H9 (cell line): ENCODE results near the gene IQCK. TPM values are rescaled to one million over a fixed set of nuclear protein-coding genes. Genes with fewer than 3 reads are reported as not detected.

Source experiments
- DNase-seq: peaks from one replicate; pipeline ENCODE4 v3.0.0-alpha.2; 2017
- H2AFZ ChIP-seq: one replicate; pipeline ENCODE4 v1.6.1; 2013; ENCODE audit warnings: mild to moderate bottlenecking, low read length, control low read depth, moderate library complexity
- H2AK5ac ChIP-seq: 2 replicates; pipeline ENCODE4 v1.6.1; 2013; ENCODE audit warnings: low read length, control low read depth, mixed read lengths; ENCODE audit not compliant: insufficient read length
- H2BK120ac ChIP-seq: one replicate; pipeline ENCODE4 v1.6.1; 2013; ENCODE audit warnings: low read depth, mild to moderate bottlenecking, low read length, control low read depth, inconsistent platforms; ENCODE audit not compliant: poor library complexity, severe bottlenecking
- H2BK12ac ChIP-seq: 2 replicates; pipeline ENCODE4 v1.6.1; 2013; ENCODE audit warnings: low read length, control low read depth, mixed read lengths, low read depth; ENCODE audit not compliant: insufficient read length
- H2BK15ac ChIP-seq: 2 replicates; pipeline ENCODE4 v1.6.1; 2013; ENCODE audit warnings: low read depth, low read length, control low read depth
- H2BK20ac ChIP-seq: one replicate; pipeline ENCODE4 v1.6.1; 2013; ENCODE audit warnings: low read depth, mild to moderate bottlenecking, low read length, control low read depth, inconsistent platforms; ENCODE audit not compliant: poor library complexity, severe bottlenecking
- H2BK5ac ChIP-seq: 2 replicates; pipeline ENCODE4 v1.6.1; 2013; ENCODE audit warnings: low read length, control low read depth, mixed read lengths; ENCODE audit not compliant: insufficient read length
- H3K14ac ChIP-seq: 2 replicates; pipeline ENCODE4 v1.6.1; 2013; ENCODE audit warnings: low read length, control low read depth; ENCODE audit not compliant: insufficient read depth
- H3K18ac ChIP-seq: 2 replicates; pipeline ENCODE4 v1.6.1; 2013; ENCODE audit warnings: low read depth, mild to moderate bottlenecking, mixed read lengths, low read length, control low read depth; ENCODE audit not compliant: insufficient read length
- H3K23ac ChIP-seq: 2 replicates; pipeline ENCODE4 v1.6.1; 2013; ENCODE audit warnings: low read length, control low read depth, mixed read lengths, low read depth; ENCODE audit not compliant: insufficient read length
- H3K23me2 ChIP-seq: 2 replicates; pipeline ENCODE4 v1.6.1; 2013; ENCODE audit warnings: low read depth, mild to moderate bottlenecking, mixed read lengths, low read length, control low read depth; ENCODE audit not compliant: insufficient read length, poor library complexity, severe bottlenecking
- H3K27ac ChIP-seq: 2 replicates; pipeline ENCODE4 v1.5.1; 2013; ENCODE audit warnings: low read length, control low read depth, mixed read lengths, low read depth; ENCODE audit not compliant: insufficient read length
- H3K27me3 ChIP-seq: 2 replicates; pipeline ENCODE4 v1.6.1; 2013; ENCODE audit warnings: low read length, control low read depth, inconsistent platforms; ENCODE audit not compliant: insufficient read depth
- H3K4ac ChIP-seq: 2 replicates; pipeline ENCODE4 v1.6.1; 2013; ENCODE audit warnings: low read depth, mild to moderate bottlenecking, control low read depth, inconsistent platforms, low read length, moderate library complexity
- H3K4me1 ChIP-seq: 2 replicates; pipeline ENCODE4 v1.6.1; 2013; ENCODE audit warnings: low read length, control low read depth, inconsistent platforms; ENCODE audit not compliant: insufficient read depth
- H3K4me2 ChIP-seq: 2 replicates; pipeline ENCODE4 v1.6.1; 2013; ENCODE audit warnings: low read length, control low read depth, mixed read lengths; ENCODE audit not compliant: insufficient read length, insufficient read depth
- H3K56ac ChIP-seq: 2 replicates; pipeline ENCODE4 v1.6.1; 2013; ENCODE audit warnings: low read depth, mild to moderate bottlenecking, mixed read lengths, low read length, control low read depth; ENCODE audit not compliant: insufficient read length
- H3K79me1 ChIP-seq: 2 replicates; pipeline ENCODE4 v1.6.1; 2013; ENCODE audit warnings: low read depth, mild to moderate bottlenecking, moderate library complexity, low read length, control low read depth, inconsistent platforms; ENCODE audit not compliant: insufficient read depth, poor library complexity, severe bottlenecking
- H3K79me2 ChIP-seq: 2 replicates; pipeline ENCODE4 v1.6.1; 2013; ENCODE audit warnings: low read length, control low read depth, inconsistent platforms; ENCODE audit not compliant: insufficient read depth
- H3K9ac ChIP-seq: 2 replicates; pipeline ENCODE4 v1.6.1; 2013; ENCODE audit warnings: low read length, control low read depth, mixed read lengths; ENCODE audit not compliant: insufficient read length; ENCODE audit errors: extremely low read depth
- H3K9me3 ChIP-seq: one replicate; pipeline ENCODE4 v1.6.1; 2013; ENCODE audit warnings: low read depth, low read length, inconsistent platforms; ENCODE audit not compliant: control insufficient read depth
- H3T11ph ChIP-seq: one replicate; pipeline ENCODE4 v1.6.1; 2013; ENCODE audit warnings: mild to moderate bottlenecking, low read length, control low read depth, inconsistent platforms
- H4K20me1 ChIP-seq: one replicate; pipeline ENCODE4 v1.6.1; 2013; ENCODE audit not compliant: control insufficient read depth, insufficient read length, insufficient read depth
- H4K5ac ChIP-seq: 2 replicates; pipeline ENCODE4 v1.6.1; 2013; ENCODE audit warnings: low read depth, mild to moderate bottlenecking, mixed read lengths, low read length, control low read depth; ENCODE audit not compliant: insufficient read length
- H4K8ac ChIP-seq: replicated peaks from 2 replicates; pipeline ENCODE4 v1.6.1; 2013; ENCODE audit warnings: low read length, control low read depth, mixed read lengths, low read depth; ENCODE audit not compliant: insufficient read length
- H4K91ac ChIP-seq: 2 replicates; pipeline ENCODE4 v1.6.1; 2013; ENCODE audit warnings: low read depth, mild to moderate bottlenecking, moderate library complexity, mixed read lengths, low read length, control low read depth; ENCODE audit not compliant: insufficient read length
- H3K27ac Mint-ChIP-seq, 3 experiments: 2 replicates in 2 of 3; 3 replicates in 1 of 3; pipeline ENCODE4 v1.8.0; 2020 to 2021; ENCODE audit warnings: mixed read lengths in 3 of 3, mild to moderate bottlenecking in 1 of 3, moderate library complexity in 1 of 3
- H3K27me3 Mint-ChIP-seq: 2 replicates; pipeline ENCODE4 v1.8.0; 2021; ENCODE audit warnings: low read depth, mild to moderate bottlenecking, moderate library complexity, mixed read lengths
- H3K36me3 Mint-ChIP-seq, 3 experiments: 2 replicates in 2 of 3; 3 replicates in 1 of 3; pipeline ENCODE4 v1.8.0; 2020 to 2021; ENCODE audit warnings: low read depth in 3 of 3, mixed read lengths in 3 of 3; ENCODE audit not compliant: insufficient read depth in 1 of 3
- H3K4me1 Mint-ChIP-seq, 2 experiments: 2 replicates each; pipeline ENCODE4 v1.8.0; 2020; ENCODE audit warnings: mixed read lengths in 2 of 2
- H3K4me3 Mint-ChIP-seq, 2 experiments: 2 replicates in 1 of 2; 3 replicates in 1 of 2; pipeline ENCODE4 v1.8.0; 2020 to 2021; ENCODE audit warnings: mild to moderate bottlenecking in 2 of 2, mixed read lengths in 2 of 2, moderate library complexity in 1 of 2
- H3K9me3 Mint-ChIP-seq, 2 experiments: 2 replicates in 1 of 2; 3 replicates in 1 of 2; pipeline ENCODE4 v1.8.0; 2020; ENCODE audit warnings: mild to moderate bottlenecking in 2 of 2, mixed read lengths in 2 of 2, moderate library complexity in 1 of 2
- CTCF ChIP-seq: fragments of 200-600 bp; sonication (generic); conservative IDR thresholded peaks from 3 replicates; pipeline ENCODE4 v1.8.0; 2021; ENCODE audit warnings: antibody characterized with exemption, mild to moderate bottlenecking
- WGBS: extraction: QIAGEN DNeasy Blood & Tissue Kit; methylation state at CpG from one replicate; pipeline ENCODE4 v1.1.7; 2013; ENCODE audit warnings: missing lambda C conversion rate, low lambda C conversion rate, mixed read lengths; ENCODE audit not compliant: insufficient read length; ENCODE audit errors: extremely low coverage; 5-methylcytosine and 5-hydroxymethylcytosine counted together
- total RNA-seq: library from RNA; stranded (reverse); gene quantifications from 2 replicates; pipeline ENCODE4 v1.2.1, GENCODE V29; 2021

The IQCK gene
- total RNA-seq, 1 experiment from 2014 or later: 9.0 TPM

- Histone ChIP-seq H4K8ac (no peak overlapping the region), H4K91ac (no peak overlapping the region), H3K23me2 (no peaks in the 10 kb centered on the region), H2BK12ac (no peak overlapping the region), H3K18ac (no peak overlapping the region), H3K27ac (no peak overlapping the region), H2BK20ac (no peak overlapping the region), H3K4me1 (peaks cover 31% of the 10 kb centered on the region), H3T11ph (no peak overlapping the region), H2BK15ac (no peak overlapping the region), H3K79me2 (no peaks in the 10 kb centered on the region), H3K23ac (no peak overlapping the region), H3K9me3 (no peaks in the 10 kb centered on the region), H2BK5ac (no peak overlapping the region), H3K56ac (no peak overlapping the region), H3K79me1 (no peaks in the 10 kb centered on the region), H4K5ac (no peak overlapping the region), H3K14ac (no peak overlapping the region), H2AFZ (no peak overlapping the region), H3K4ac (no peak overlapping the region), H3K9ac (no peak overlapping the region), H3K4me2 (no peak overlapping the region), H3K27me3 (no peaks in the 10 kb centered on the region), H4K20me1 (no peaks in the 10 kb centered on the region), H2AK5ac (no peak overlapping the region), H2BK120ac (no peak overlapping the region)
- H3K9me3 Mint-ChIP-seq: no peaks in the 10 kb centered on the region
- peak overlapping the region in 1 of 2 experiments; percentile 33; a peak in 1 of 5 replicates for H3K4me3 Mint-ChIP-seq
- peak overlapping the region; percentile 98 to 100 (median 100) for H3K27ac Mint-ChIP-seq
- peaks cover 88 to 94% of the 10 kb centered on the region in 2 experiments for H3K4me1 Mint-ChIP-seq
- H3K36me3 Mint-ChIP-seq: peaks cover 39 to 63% (median 39%) of the 10 kb centered on the region in 3 experiments; a peak in 6 of 7 replicates
- no peak for DNase-seq
- WGBS: no CpG with 5 or more reads among the region's 22 CpGs
- TF ChIP-seq CTCF: no peak
- no peaks in the 10 kb centered on the region; the same call in 1 of the 2 replicates for H3K27me3 Mint-ChIP-seq
Measured at GRCh38 chr16:19858340-19859018, 140.4 kb downstream of the IQCK start.
